H9 (cell line): ENCODE measurements around the gene DPYD. TPM values are rescaled to one million over a fixed set of nuclear protein-coding genes. Genes with fewer than 3 reads are reported as not detected.

Source experiments
- DNase-seq: peaks from one replicate; pipeline ENCODE4 v3.0.0-alpha.2; 2017
- H2AFZ ChIP-seq: one replicate; pipeline ENCODE4 v1.6.1; 2013; ENCODE audit warnings: mild to moderate bottlenecking, low read length, control low read depth, moderate library complexity
- H2AK5ac ChIP-seq: 2 replicates; pipeline ENCODE4 v1.6.1; 2013; ENCODE audit warnings: low read length, control low read depth, mixed read lengths; ENCODE audit not compliant: insufficient read length
- H2BK120ac ChIP-seq: one replicate; pipeline ENCODE4 v1.6.1; 2013; ENCODE audit warnings: low read depth, mild to moderate bottlenecking, low read length, control low read depth, inconsistent platforms; ENCODE audit not compliant: poor library complexity, severe bottlenecking
- H2BK12ac ChIP-seq: 2 replicates; pipeline ENCODE4 v1.6.1; 2013; ENCODE audit warnings: low read length, control low read depth, mixed read lengths, low read depth; ENCODE audit not compliant: insufficient read length
- H2BK15ac ChIP-seq: 2 replicates; pipeline ENCODE4 v1.6.1; 2013; ENCODE audit warnings: low read depth, low read length, control low read depth
- H2BK20ac ChIP-seq: one replicate; pipeline ENCODE4 v1.6.1; 2013; ENCODE audit warnings: low read depth, mild to moderate bottlenecking, low read length, control low read depth, inconsistent platforms; ENCODE audit not compliant: poor library complexity, severe bottlenecking
- H2BK5ac ChIP-seq: 2 replicates; pipeline ENCODE4 v1.6.1; 2013; ENCODE audit warnings: low read length, control low read depth, mixed read lengths; ENCODE audit not compliant: insufficient read length
- H3K14ac ChIP-seq: 2 replicates; pipeline ENCODE4 v1.6.1; 2013; ENCODE audit warnings: low read length, control low read depth; ENCODE audit not compliant: insufficient read depth
- H3K18ac ChIP-seq: 2 replicates; pipeline ENCODE4 v1.6.1; 2013; ENCODE audit warnings: low read depth, mild to moderate bottlenecking, mixed read lengths, low read length, control low read depth; ENCODE audit not compliant: insufficient read length
- H3K23ac ChIP-seq: 2 replicates; pipeline ENCODE4 v1.6.1; 2013; ENCODE audit warnings: low read length, control low read depth, mixed read lengths, low read depth; ENCODE audit not compliant: insufficient read length
- H3K23me2 ChIP-seq: 2 replicates; pipeline ENCODE4 v1.6.1; 2013; ENCODE audit warnings: low read depth, mild to moderate bottlenecking, mixed read lengths, low read length, control low read depth; ENCODE audit not compliant: insufficient read length, poor library complexity, severe bottlenecking
- H3K27ac ChIP-seq: 2 replicates; pipeline ENCODE4 v1.5.1; 2013; ENCODE audit warnings: low read length, control low read depth, mixed read lengths, low read depth; ENCODE audit not compliant: insufficient read length
- H3K27me3 ChIP-seq: 2 replicates; pipeline ENCODE4 v1.6.1; 2013; ENCODE audit warnings: low read length, control low read depth, inconsistent platforms; ENCODE audit not compliant: insufficient read depth
- H3K4ac ChIP-seq: 2 replicates; pipeline ENCODE4 v1.6.1; 2013; ENCODE audit warnings: low read depth, mild to moderate bottlenecking, control low read depth, inconsistent platforms, low read length, moderate library complexity
- H3K4me1 ChIP-seq: 2 replicates; pipeline ENCODE4 v1.6.1; 2013; ENCODE audit warnings: low read length, control low read depth, inconsistent platforms; ENCODE audit not compliant: insufficient read depth
- H3K4me2 ChIP-seq: 2 replicates; pipeline ENCODE4 v1.6.1; 2013; ENCODE audit warnings: low read length, control low read depth, mixed read lengths; ENCODE audit not compliant: insufficient read length, insufficient read depth
- H3K56ac ChIP-seq: 2 replicates; pipeline ENCODE4 v1.6.1; 2013; ENCODE audit warnings: low read depth, mild to moderate bottlenecking, mixed read lengths, low read length, control low read depth; ENCODE audit not compliant: insufficient read length
- H3K79me1 ChIP-seq: 2 replicates; pipeline ENCODE4 v1.6.1; 2013; ENCODE audit warnings: low read depth, mild to moderate bottlenecking, moderate library complexity, low read length, control low read depth, inconsistent platforms; ENCODE audit not compliant: insufficient read depth, poor library complexity, severe bottlenecking
- H3K79me2 ChIP-seq: 2 replicates; pipeline ENCODE4 v1.6.1; 2013; ENCODE audit warnings: low read length, control low read depth, inconsistent platforms; ENCODE audit not compliant: insufficient read depth
- H3K9ac ChIP-seq: 2 replicates; pipeline ENCODE4 v1.6.1; 2013; ENCODE audit warnings: low read length, control low read depth, mixed read lengths; ENCODE audit not compliant: insufficient read length; ENCODE audit errors: extremely low read depth
- H3K9me3 ChIP-seq: one replicate; pipeline ENCODE4 v1.6.1; 2013; ENCODE audit warnings: low read depth, low read length, inconsistent platforms; ENCODE audit not compliant: control insufficient read depth
- H3T11ph ChIP-seq: one replicate; pipeline ENCODE4 v1.6.1; 2013; ENCODE audit warnings: mild to moderate bottlenecking, low read length, control low read depth, inconsistent platforms
- H4K20me1 ChIP-seq: one replicate; pipeline ENCODE4 v1.6.1; 2013; ENCODE audit not compliant: control insufficient read depth, insufficient read length, insufficient read depth
- H4K5ac ChIP-seq: 2 replicates; pipeline ENCODE4 v1.6.1; 2013; ENCODE audit warnings: low read depth, mild to moderate bottlenecking, mixed read lengths, low read length, control low read depth; ENCODE audit not compliant: insufficient read length
- H4K8ac ChIP-seq: replicated peaks from 2 replicates; pipeline ENCODE4 v1.6.1; 2013; ENCODE audit warnings: low read length, control low read depth, mixed read lengths, low read depth; ENCODE audit not compliant: insufficient read length
- H4K91ac ChIP-seq: 2 replicates; pipeline ENCODE4 v1.6.1; 2013; ENCODE audit warnings: low read depth, mild to moderate bottlenecking, moderate library complexity, mixed read lengths, low read length, control low read depth; ENCODE audit not compliant: insufficient read length
- H3K27ac Mint-ChIP-seq, 3 experiments: 2 replicates in 2 of 3; 3 replicates in 1 of 3; pipeline ENCODE4 v1.8.0; 2020 to 2021; ENCODE audit warnings: mixed read lengths in 3 of 3, mild to moderate bottlenecking in 1 of 3, moderate library complexity in 1 of 3
- H3K27me3 Mint-ChIP-seq: 2 replicates; pipeline ENCODE4 v1.8.0; 2021; ENCODE audit warnings: low read depth, mild to moderate bottlenecking, moderate library complexity, mixed read lengths
- H3K36me3 Mint-ChIP-seq, 3 experiments: 2 replicates in 2 of 3; 3 replicates in 1 of 3; pipeline ENCODE4 v1.8.0; 2020 to 2021; ENCODE audit warnings: low read depth in 3 of 3, mixed read lengths in 3 of 3; ENCODE audit not compliant: insufficient read depth in 1 of 3
- H3K4me1 Mint-ChIP-seq, 2 experiments: 2 replicates each; pipeline ENCODE4 v1.8.0; 2020; ENCODE audit warnings: mixed read lengths in 2 of 2
- H3K4me3 Mint-ChIP-seq, 2 experiments: 2 replicates in 1 of 2; 3 replicates in 1 of 2; pipeline ENCODE4 v1.8.0; 2020 to 2021; ENCODE audit warnings: mild to moderate bottlenecking in 2 of 2, mixed read lengths in 2 of 2, moderate library complexity in 1 of 2
- H3K9me3 Mint-ChIP-seq, 2 experiments: 2 replicates in 1 of 2; 3 replicates in 1 of 2; pipeline ENCODE4 v1.8.0; 2020; ENCODE audit warnings: mild to moderate bottlenecking in 2 of 2, mixed read lengths in 2 of 2, moderate library complexity in 1 of 2
- CTCF ChIP-seq: fragments of 200-600 bp; sonication (generic); conservative IDR thresholded peaks from 3 replicates; pipeline ENCODE4 v1.8.0; 2021; ENCODE audit warnings: antibody characterized with exemption, mild to moderate bottlenecking
- WGBS: extraction: QIAGEN DNeasy Blood & Tissue Kit; methylation state at CpG from one replicate; pipeline ENCODE4 v1.1.7; 2013; ENCODE audit warnings: missing lambda C conversion rate, low lambda C conversion rate, mixed read lengths; ENCODE audit not compliant: insufficient read length; ENCODE audit errors: extremely low coverage; 5-methylcytosine and 5-hydroxymethylcytosine counted together
- total RNA-seq: library from RNA; stranded (reverse); gene quantifications from 2 replicates; pipeline ENCODE4 v1.2.1, GENCODE V29; 2021

DPYD gene
- total RNA-seq, 1 experiment from 2014 or later = 0.37 TPM

GRCh38 chr1:97816927-97817326 is 103.9 kb downstream of the DPYD start:
- no peak overlapping the region for H3K4ac ChIP-seq
- H3K56ac ChIP-seq = no peak overlapping the region
- Mint-ChIP-seq H3K27ac (no peak overlapping the region), H3K4me1 (peaks cover 0 to 7% of the 10 kb centered on the region in 2 experiments; a peak in 1 of 4 replicates), H3K4me3 (no peak overlapping the region), H3K27me3 (peaks cover 3% of the 10 kb centered on the region; the same call in 1 of the 2 replicates), H3K36me3 (no peaks in the 10 kb centered on the region), H3K9me3 (no peaks in the 10 kb centered on the region)
- H2BK120ac ChIP-seq = no peak overlapping the region
- no peaks in the 10 kb centered on the region for H3K23me2 ChIP-seq
- no peak overlapping the region for H4K5ac ChIP-seq
- no peak overlapping the region for H3K14ac ChIP-seq
- no peaks in the 10 kb centered on the region for H3K79me1 ChIP-seq
- no peak overlapping the region for H3K23ac ChIP-seq
- H3K4me1 ChIP-seq = no peaks in the 10 kb centered on the region; the same call in 1 of the 2 replicates
- no peak overlapping the region for H4K91ac ChIP-seq
- no peak overlapping the region for H3K9ac ChIP-seq
- H3K79me2 ChIP-seq = no peaks in the 10 kb centered on the region
- no peak overlapping the region for H2BK20ac ChIP-seq
- no peak overlapping the region for H2AFZ ChIP-seq
- H2BK5ac ChIP-seq = no peak overlapping the region
- H3T11ph ChIP-seq = no peak overlapping the region
- no peaks in the 10 kb centered on the region for H3K27me3 ChIP-seq
- no peaks in the 10 kb centered on the region for H3K9me3 ChIP-seq
- H2BK12ac ChIP-seq = no peak overlapping the region
- H4K8ac ChIP-seq = no peak overlapping the region
- H2BK15ac ChIP-seq = no peak overlapping the region
- H4K20me1 ChIP-seq = no peaks in the 10 kb centered on the region
- no peak overlapping the region for H3K27ac ChIP-seq
- H3K18ac ChIP-seq = no peak overlapping the region
- no peak overlapping the region for H3K4me2 ChIP-seq
- H2AK5ac ChIP-seq = no peak overlapping the region
- no peak for TF ChIP-seq CTCF
- no CpG with 5 or more reads among the region's 1 CpG for WGBS
- no peak for DNase-seq
